HG03571 (cell line): Measurements from ENCODE around the gene SLMAP.
"Not testable (repeated sequence)": the region's sequence is repeated elsewhere in the genome, so short reads cannot be mapped to it uniquely, and the experiment has no call there.

ENCODE experiments used
- ATAC-seq: cut with Tn5 transposase; IDR thresholded peaks from one replicate; pipeline ENCODE4 v1.9.1; 2021; ENCODE audit not compliant: unreplicated experiment

Gene SLMAP

GRCh38 chr3:57825116-57825515, 69.0 kb downstream of the SLMAP start:
- no peak for ATAC-seq

DNA sequence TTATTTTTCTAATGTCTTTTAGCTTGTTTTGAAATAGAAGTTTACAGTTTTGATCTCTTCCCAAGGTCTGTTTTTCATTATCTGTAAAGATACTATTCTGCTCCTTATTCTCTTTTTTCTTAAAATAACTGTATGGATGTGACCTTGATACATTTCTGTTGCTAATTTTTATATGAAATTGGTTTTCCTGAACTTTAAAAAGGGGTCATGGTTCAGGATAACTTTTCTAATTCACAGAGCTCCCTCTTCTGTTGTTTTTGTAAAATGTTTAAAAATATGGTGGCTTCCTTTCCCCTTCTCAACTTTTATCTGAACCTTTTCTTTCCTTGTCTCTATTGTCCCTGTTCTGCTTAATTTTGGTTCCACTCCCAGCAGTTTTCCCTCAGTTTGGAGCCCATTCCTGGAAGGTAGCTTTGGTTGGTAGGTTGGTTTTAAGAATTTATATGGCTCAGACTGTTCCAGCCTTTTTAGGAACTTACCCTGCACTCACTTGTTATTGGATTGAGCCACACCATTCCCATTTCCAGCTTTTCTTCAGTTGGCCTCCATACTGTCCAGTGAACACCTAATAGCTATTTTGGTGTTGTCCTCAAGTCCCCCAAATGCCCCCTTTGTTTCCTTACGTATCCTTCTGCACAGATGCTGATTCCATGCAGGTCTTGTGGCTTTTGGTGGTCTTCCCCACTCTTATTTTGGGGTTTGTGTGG, 70.3 kb downstream of the SLMAP start:
- ATAC-seq, result no peak

- ATAC-seq, result no peak
Observed at GRCh38 chr3:57826952-57827723, 71.0 kb downstream of the SLMAP start.

- no peak for ATAC-seq
Observed at GRCh38 chr3:57827757-57828156, 71.6 kb downstream of the SLMAP start.

- no peak for ATAC-seq
Observed at GRCh38 chr3:57832486-57832885, 76.4 kb downstream of the SLMAP start.

DNA sequence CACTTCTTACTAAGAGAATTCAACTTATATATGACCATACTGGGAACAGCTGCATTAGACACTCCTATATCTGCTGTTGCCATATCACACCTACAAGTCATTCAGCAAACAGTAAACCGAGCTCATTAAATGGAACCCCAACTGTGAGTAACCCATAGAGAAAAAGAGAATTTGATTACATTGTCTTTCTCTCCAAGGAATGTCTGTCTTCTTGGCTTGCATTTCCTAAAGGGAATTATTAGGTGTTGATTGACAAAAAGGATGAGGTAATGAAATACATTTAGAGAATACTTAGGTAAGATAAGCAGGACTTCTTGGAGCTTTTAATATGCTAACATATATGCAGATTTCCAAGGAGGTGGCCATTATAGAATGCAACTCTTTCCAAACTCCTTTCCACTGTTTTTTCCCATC, 76.8 kb downstream of the SLMAP start:
- no peak for ATAC-seq

DNA sequence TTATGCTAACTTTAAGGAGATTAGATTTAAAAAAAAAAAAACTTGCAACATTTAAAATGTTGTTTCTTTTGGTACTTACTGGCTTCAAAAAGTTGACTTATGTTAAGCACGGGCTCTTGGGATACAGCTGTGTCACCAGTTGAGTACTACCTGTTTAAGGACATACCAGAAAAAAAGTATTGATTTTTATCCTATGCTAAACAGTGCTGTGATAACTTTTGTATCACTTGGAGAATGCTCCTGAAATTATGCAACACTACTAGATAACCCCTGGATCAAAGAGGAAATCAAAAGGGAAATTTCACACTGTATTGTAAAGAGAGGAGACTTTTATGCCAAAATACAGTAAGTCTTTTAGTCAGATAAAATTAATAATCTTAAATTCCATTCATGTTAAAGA, 77.7 kb downstream of the SLMAP start:
- no peak for ATAC-seq

GRCh38 chr3:57837686-57838085, 81.6 kb downstream of the SLMAP start:
- no peak for ATAC-seq

GRCh38 chr3:57838627-57839026, 82.5 kb downstream of the SLMAP start:
- no peak for ATAC-seq

GRCh38 chr3:57840473-57840872, 84.4 kb downstream of the SLMAP start:
- no peak for ATAC-seq

DNA sequence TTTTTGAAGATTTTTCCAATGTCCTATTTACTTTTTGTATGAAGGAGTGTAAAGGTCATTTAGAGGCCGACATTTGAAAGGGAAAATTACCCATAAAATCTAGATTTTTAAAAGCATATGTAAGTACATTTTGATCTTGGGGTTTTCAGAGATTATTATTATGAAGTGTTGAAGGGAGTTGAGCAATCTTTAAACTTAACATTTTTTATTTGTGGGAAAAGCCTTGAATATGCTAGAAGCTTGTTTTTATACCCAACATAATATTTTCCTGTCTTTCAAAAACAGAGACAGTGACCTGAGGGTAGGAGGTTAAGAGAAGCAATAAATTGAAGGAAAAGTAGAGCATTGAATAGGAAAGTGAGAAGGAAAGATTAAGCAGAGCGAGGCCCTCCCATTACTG, 85.7 kb downstream of the SLMAP start:
- no peak for ATAC-seq

DNA sequence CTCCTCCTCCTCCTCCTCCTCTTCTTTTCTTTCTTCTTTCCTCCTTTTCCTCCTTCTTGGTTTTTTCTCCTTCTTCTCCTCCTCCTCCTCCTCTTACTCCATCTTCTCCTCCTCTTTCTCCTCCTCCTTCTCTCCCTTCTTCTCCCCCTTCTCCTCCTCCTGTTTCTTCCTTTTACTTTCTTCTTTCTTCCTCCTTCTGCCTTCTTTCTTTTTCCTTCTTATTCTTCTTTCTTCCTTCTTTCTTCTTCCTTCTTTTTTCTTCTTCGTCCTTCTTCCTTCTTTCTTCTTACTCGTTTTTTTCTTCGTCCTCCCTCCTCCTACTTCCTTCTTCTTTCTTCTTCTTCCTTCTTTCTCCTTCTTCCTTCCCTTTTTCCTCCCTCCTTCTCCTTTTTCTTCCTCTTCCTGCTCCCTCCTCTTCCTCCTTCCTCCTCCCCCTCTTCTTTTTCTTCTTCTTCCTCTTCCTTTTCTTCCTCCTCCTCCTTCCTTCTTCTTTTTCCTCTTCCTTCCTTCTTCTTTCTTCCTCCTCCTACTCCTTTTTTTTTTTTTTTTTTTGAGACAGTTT, 92.1 kb downstream of the SLMAP start:
- no peak for ATAC-seq

DNA sequence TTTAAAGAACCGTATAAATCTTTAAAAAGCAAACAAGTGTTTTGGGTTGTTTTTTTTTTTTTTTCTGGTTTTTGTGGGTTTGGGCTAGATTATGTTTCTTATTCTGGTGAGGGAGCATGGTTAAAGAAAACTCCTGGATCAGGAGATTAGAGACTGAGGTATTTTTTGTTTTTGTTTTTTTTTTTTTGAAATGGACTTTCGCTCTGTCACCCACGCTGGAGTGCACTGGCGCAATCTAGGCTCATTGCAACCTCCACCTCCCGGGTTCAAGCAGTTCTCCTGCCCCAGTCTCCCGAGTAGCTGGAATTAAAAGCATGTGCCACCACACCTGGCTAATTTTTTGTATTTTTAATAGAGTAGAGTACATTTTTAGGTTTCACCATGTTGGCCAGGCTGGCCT, 95.2 kb downstream of the SLMAP start:
- no peak for ATAC-seq

- no peak for ATAC-seq
Observed at GRCh38 chr3:57852896-57853295, 96.8 kb downstream of the SLMAP start.

DNA sequence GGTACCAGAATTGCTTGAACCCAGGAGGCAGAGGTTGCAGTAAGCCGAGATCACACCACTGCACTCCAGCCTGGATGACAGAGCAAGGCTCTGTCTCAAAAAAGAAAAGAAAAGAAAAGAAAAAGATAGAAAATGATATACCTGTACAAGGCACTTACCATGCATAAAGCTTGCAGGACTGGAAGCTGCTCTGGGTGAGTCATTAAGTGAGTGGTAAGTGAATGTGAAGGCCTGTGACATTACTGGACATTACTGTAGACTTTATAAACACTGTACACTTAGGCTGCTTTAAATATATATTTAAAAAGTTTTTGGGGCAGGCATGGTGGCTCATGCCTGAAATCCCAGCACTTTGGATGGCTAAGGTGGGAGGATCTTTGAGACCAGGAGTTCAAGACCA, 99.2 kb downstream of the SLMAP start:
- no peak for ATAC-seq

- ATAC-seq, result no peak
Observed at GRCh38 chr3:57855943-57856342, 99.8 kb downstream of the SLMAP start.

- ATAC-seq, result no peak
Observed at GRCh38 chr3:57856675-57857074, 100.6 kb downstream of the SLMAP start.

- no peak for ATAC-seq
Observed at GRCh38 chr3:57862894-57863293, 106.8 kb downstream of the SLMAP start.

GRCh38 chr3:57863380-57863779, 107.3 kb downstream of the SLMAP start:
- ATAC-seq, result no peak

- ATAC-seq, result no peak
Observed at GRCh38 chr3:57864853-57865252, 108.7 kb downstream of the SLMAP start.

GRCh38 chr3:57869110-57869509, 113.0 kb downstream of the SLMAP start:
- not testable (repeated sequence) for ATAC-seq

DNA sequence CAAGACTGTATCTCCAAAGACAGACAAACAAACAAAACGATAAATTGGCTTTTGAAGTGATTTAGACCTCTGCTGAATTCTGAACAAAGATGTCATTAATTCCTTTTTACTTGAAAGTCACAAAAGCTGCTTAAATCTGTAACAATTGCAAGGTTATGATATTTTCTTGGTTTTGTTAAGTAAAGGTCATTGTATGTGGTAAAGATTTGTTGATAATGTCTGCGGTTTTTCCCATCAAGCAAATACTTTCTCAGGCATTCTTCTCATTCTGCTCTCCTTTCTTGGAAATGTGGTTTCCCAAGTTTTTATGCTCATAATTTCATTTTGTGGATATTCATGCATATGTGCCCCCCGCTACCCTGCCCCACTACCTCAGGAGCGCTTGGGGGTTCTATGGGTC, 116.5 kb downstream of the SLMAP start:
- ATAC-seq, result no peak
